Colon (tissue), 2 donors: Measurements from ENCODE around the gene FSTL5.
A peak's percentile ranks its signal among the peaks of the same experiment; 100 is the strongest.

Experiments
- FAIRE-seq: peaks from 2 replicates; lab custom pipeline; 2012; peaks lifted over from hg19 to GRCh38; lab: Jason Lieb, UNC
- donor health status: control.
- donor health status: control.

The FSTL5 gene

DNA sequence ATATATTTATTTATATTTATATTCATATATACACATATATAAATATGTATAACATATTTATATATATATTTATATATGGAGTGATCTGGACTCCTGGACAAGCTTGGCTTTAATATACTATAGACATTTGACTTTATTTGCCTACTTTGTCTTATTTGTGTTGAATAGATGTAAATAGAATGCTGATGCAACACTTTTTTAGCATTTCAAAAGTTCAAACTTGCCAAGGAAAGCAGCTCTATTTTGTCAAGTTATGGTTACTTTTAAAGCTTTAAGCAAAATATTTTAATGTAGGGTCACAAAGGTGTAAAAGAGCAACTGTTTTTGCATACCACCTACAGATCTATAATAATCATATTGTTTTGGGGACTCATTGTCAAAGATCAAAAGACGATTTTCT is 61.1 kb downstream of the FSTL5 start:
- no peak for FAIRE-seq

DNA sequence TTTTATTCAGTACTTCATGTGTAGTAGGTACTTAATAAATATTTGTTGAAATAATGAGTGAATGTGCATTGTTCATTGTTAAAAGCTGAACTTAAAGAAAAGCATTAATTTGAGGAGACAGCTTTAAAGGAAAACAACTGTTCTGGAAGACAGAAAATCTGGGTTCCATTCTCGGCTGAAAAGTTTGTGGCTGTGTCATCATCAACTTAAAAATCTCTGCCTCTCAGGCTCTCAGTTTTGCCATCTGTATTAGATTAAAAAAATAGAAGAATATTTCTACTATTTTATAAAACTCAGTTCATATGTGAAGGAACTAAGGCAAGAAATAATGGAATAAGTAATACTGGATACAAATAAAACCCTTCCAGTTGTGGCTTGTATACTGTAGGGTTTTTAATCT is 62.5 kb downstream of the FSTL5 start:
- FAIRE-seq: no peak

DNA sequence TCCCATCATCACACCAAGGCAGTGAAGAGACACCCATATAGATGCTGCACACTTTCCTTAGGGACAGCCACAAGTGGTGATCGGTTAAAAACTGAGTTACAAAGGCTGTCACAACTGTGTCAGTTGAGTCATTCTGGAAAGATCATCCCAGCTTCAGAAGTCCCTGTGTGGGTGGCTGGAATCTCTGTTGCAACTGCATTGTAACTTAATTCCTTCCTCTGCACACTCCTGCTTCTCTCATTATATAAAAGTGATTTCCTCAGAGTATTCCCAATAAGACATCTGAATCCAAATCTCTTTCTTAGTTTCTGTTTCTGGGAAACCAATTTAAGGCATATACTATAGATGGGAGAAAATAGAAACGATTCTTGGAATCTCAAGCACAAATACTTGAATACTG is 88.1 kb downstream of the FSTL5 start:
- no peak for FAIRE-seq

DNA sequence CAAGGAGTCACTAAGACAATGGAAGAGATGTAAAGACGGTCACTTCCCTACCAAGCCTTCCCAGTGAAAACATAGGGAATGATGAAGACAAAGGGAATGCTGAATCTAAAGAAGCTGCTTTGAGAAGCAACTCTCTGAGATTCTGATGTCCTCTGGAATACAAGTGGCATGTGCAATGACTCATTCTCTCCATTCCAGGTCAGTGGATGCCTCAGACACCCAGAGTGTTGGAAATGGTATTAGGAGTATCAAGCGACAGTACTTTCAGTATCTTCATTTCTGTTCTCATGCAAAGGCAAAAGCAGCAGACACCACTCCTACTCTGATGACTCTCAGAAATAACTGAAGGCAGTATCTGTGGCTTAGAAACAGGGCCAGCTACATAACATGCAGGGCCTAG is 102.6 kb downstream of the FSTL5 start:
- FAIRE-seq: no peak

DNA sequence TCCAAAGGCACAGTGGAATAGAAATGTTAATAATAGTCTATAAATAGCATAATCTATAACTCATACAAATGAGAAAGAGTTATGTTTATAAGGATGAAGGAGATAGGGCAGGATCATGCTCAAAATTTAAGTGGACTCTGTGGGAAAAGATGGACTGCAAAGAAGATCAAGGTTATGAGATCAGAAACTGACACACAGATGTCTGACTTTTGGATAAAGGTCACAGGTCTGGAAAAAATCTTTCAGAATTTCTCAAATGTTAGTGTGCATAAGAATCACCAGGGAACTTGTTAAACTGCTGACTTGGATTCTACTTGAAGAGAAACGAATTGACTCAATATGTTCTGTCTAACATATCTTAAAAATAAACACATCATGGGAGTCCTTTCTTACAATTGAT is 104.1 kb downstream of the FSTL5 start:
- no peak for FAIRE-seq

DNA sequence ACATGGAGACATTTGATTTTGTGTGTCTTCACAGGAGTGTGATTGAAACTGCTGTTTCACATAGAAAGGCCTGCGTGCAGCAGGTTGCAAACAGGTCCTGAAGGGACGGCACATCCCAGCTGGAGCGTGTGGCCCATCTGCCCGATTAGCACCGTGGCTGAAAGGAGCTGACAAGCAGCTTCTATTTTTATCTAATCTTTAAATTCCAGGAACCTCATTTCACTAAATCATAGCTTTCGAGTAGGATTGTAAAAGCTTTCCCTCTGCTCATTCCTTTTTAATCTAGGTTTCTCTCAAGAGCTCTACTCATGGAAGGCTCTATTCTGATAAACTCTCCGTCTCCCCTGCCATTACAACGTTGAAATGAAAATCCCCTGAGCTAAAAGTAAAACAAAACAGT is 106.8 kb downstream of the FSTL5 start:
- no peak for FAIRE-seq

DNA sequence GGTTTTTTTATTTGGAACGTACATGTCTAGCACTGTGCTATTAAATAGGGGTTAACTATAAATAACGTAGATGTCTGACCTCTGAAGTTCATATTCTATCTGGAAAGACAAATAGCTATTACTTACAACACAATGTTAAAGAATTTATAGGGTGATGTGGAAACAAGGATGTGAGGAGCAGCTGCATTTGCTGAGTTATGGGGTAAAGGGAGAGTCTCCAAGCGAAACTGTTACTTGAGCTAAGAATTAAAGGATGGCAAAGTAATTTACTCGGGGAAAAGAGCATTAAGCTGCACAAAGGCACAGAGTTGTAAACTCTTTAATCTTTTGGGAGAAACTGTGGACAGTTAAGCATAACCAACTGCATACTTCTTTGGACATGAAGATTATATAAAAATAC is 117.7 kb downstream of the FSTL5 start:
- FAIRE-seq: no peak

DNA sequence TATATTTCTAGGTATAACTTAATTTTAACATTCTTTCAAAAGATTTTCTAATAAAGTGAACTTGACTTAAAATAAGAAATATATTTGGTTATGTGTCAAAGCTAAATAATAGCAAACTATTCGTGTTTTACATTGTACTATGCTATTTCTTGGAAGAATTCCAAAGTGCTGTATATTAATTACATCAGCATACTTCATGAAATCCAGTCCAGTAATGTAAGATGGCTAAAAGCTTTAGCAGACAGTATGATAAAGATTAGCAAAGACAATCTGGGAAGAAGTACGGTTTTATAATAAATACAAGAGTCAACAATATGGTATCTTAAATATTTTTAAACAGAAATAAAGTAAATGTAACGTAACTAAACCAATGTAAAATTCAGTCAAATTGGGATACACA is 125.7 kb downstream of the FSTL5 start:
- no peak for FAIRE-seq

DNA sequence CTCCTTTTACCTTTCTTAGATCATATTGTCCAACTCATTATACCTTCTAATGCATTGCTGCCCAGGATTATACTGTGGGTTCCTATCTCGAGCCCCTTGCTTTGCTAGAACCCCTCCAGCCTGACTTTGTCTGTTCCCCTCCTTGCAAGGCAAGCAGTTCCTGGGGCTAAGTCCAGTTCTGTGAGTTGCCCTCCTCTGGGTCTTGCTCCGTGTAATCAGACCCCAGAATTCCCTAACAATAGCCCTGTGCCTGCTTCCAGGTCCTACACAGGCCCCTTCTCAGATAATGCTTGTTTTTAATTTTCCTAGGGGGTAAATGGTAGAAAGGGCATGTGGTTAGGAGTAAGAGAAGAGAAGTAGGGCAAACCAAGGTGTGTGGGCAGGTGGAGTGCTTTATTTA is 145.9 kb downstream of the FSTL5 start:
- FAIRE-seq: no peak

DNA sequence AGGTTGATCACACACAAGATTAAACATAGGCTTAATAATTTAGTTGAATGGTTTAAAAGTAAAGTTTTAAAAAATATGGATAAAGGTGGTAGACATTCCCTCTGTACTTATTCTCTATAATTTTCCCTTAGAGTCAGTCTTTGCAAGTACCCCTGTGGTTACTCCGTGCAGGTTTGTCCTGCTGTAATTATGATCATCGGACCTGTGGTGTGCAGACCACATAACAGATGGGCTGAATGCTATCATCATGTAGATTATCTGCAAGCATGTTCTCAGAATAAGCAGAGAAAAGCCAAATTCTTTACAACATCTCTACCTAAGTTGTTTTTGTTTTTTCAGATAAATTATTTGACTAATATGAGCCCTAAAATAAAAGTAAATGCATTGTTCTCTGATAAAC is 146.8 kb downstream of the FSTL5 start:
- no peak for FAIRE-seq

DNA sequence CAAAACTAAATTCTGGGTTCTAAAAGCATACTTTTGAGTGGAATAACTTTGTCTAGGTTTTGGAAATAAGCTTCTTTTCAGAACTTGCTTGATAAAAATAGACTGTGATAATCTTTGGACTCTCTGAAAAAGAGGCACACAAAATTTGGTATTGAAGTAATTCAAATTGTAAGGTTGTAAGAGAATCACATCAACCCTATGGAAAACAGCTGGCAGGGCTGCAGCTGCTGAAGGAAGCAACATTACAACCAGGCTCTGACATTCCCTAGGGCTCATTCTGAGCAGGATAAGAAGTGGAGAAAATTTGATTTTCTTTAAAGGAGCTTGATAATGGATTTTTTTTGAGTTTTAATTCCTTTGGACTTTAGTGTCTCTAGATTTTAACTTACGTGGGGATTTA is 147.6 kb downstream of the FSTL5 start:
- FAIRE-seq: no peak

DNA sequence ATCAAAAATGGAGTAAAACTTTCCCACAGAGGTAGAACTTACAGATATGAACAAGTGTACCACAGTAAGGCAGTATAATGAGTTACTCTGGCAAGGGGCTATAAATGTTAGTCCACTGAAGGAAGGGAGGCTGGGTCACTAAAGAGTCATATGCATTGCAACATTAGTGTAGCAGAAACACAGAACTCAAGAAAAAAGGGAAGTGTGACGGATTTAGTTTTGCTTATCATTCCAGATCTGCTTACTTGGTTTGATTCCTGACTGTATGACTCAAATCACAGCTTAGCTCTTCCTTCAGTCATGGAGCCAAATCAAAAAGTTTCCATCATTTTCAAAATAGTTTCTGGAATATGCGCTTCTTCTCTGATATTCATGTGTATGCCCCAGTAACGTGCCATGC is 148.7 kb downstream of the FSTL5 start:
- no peak for FAIRE-seq

DNA sequence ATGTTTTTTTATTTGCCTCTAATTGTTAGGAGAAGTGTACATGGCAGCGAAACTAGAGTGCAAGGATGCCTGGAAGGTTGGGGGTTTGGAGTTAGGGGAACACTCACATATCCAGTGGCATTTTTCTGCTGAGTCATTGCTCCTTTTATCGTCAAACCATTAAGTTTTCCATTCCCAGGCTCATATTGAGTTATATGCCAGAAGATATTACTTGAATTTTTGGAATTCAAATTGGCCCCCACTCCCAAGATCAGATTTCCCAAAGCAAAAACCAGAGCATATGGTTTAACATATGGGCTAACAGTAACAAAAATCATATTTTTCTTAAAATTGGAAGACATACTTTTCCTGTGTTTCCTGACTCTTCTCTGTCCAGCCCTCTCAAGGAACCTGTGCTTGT is 152.7 kb downstream of the FSTL5 start:
- no peak for FAIRE-seq

DNA sequence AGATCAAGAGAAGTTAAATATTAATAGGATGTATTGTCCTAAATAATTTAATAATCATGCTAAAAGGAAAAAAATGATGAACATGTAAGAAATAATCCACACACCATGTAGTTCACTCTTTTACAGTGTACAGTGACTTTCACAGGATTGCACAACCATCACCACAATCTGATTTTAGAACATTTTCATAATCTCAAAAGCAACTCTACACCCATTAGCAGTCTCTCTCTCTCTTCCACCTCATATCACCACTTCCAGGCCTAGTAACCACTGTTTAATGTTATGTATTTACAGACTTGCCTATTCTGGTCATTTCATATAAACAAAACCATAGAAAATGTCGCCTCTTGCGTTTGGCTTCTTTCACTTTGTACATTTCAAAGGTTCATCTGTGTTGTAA is 153.4 kb downstream of the FSTL5 start:
- FAIRE-seq: no peak

DNA sequence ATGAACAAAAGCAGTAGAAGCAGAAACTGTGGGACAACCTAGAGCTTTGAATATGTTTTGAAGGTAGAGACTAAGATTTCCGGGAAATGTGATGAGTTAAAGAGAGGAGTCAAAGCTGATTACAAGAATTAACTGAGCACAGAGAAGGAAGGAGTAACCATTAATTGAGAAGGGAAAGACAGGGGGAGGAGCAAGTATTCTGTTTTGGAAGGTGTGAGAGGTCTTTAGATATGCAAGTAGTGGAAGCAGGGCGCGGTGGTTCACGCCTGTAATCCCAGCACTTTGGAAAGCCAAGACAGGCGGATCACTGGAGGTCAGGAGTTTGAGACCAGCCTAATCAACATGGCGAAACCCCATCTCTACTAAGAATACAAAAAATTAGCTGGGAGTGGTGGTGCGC is 171.5 kb downstream of the FSTL5 start:
- no peak for FAIRE-seq

DNA sequence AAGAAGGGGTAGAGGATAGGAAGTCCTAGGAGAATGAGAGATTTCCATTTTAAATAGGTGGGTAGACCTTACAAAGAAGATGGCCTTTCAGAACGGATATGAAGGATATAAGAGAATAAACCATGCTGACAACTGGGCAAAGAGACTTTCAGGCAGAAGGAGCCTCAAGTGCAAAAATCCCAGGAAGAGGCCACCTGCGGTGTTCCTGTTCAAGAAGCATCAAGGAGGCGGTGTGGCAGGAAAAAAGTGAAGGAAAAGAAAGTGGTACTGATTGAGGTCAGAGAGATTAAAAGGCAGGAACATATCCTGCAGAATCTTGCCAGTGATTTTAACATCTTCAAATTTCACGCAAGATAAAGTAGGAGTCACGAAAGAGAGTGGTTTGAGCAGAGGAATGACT is 172.0 kb downstream of the FSTL5 start:
- FAIRE-seq: no peak

DNA sequence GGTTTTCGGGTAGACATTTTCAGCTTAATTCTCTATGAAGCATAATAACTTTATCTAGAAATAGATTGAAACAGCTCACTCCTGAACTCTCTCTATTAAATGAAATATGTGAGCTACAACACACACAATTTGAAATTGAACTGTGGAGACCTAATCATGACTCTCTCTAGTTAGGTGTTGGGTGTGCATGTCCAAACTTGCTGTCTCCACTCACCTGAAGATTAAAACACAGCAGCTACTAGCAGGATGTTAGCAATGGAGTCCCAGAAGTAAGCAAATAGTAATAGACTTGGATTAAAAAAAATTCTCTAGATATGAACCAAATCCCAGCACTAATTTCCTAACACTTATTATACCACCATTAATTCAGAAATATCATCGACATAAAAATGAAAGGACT is 173.1 kb downstream of the FSTL5 start:
- FAIRE-seq: no peak

DNA sequence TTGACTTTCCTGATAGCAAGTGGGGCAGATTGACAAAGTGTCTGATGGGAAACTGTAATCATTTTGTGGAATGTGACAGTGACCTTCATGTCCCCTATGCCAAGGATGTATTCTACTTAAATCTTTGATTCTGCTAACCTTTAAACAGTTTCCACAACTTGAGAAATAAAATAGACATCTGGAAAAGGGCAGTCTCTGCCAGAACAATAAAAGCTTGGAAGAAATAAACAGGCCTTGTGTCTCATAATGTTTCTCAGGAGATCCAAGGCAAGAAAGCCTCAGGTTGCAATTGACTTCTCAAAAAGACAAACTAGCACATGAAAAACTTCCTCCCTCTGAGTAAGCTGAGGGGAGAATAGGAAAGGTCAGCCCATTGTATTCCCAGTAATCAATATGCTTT is 174.9 kb downstream of the FSTL5 start:
- FAIRE-seq: no peak

DNA sequence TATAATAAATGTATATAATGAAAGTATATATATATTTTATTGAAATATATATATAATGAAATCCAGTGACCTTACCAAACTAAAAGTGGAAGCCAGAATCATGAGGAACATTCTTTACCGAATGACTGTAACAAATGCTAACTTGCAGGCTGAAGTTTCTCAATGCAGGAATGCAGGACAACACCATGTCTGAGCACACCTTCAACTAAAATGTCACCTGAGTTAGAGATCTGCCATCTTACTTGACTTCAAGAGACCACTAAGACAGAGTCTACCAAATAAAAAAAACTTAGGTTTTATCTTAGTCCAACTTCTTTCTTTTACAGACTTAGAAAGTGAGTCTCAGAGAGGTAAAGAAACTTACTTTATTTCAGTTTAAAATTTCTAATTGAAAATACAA is 176.2 kb downstream of the FSTL5 start:
- no peak for FAIRE-seq

DNA sequence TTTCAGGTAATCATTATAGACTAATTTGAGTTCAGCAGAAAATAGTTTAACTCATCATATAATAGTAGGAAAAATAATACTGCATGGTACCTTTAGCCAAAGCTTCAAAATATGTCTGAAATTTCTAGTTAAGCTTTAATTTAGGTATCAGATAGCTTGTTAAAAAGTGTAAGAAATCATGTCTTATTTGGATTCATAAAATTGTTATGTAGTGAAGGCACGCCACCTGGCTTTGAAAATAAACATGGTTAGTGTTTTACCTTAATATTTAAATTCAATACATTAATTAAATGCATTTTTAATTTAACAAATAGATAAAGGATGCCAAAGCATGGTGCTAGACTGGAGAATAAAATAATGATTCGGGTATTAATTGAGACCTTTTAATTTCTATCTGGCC is 211.4 kb downstream of the FSTL5 start:
- no peak for FAIRE-seq

DNA sequence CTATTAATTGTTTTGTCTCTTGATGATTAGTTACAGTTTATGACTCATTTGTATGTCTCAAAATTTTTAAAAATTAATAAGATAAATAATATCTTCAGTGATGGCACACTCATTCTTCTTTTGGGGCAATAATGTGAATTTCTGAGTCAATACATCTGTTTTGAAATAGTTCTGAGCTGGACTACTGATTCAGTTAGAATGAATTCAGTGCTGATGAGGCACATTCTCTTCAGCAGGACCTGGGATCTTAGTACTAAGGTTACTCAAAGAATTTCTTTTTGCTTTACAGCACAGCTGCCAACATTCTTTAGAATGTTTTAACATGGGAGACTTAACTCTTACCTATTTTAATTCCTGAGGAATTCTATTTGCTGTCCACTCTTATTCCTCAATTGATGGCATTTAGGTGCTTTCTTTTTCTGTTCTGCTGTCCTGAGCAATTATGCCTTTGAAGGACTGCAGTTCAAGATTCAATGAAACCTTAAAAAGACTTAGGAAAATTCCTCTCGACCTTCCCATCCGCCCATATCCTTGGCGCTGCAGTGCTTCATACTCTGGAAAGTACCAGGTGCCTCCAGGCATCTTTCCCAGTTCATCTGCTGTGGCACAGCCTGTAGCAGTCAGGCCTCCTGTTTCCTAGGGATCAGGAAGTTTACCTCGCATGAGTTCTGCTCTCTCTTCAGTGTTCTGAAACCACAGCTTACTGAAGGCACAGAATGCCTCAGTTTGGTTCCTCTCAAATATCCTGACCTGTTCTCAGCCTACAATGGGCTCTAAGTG is 213.7 kb downstream of the FSTL5 start:
- peak; percentile 49 for FAIRE-seq

DNA sequence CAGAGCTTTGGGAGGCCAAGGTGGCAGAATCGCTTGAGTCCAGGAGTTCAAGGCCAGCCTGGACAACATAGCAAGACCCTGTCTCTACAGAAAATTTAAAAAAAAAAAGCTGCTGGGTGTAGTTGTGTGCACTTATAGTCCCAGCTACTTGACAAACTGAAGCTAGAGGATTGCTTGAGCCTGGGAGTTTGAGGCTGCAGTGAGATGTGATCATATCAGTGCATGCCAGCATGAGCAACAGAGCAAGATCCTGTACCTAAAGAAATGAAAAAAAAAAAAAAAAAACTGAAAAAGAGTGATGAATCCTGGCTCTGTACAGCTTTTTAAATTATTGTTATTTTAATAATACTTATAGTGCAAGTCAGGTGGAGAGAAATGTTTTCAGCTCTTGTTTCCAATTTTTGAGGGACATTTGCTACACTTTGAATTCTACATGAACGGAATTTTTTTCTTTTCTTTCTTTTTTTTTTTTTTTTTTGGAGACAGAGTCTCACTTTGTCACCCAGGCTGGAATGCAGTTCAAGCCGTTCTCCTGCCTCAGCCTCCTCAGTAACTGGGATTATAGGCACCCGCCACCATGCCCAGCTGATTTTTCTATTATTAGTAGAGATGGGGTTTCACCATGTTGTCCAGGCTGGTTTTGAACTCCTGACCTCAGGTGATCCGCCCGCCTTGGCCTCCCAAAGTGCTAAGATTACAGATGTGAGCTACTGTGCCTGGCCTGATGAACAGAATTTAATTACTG is 215.6 kb downstream of the FSTL5 start:
- FAIRE-seq: no peak

DNA sequence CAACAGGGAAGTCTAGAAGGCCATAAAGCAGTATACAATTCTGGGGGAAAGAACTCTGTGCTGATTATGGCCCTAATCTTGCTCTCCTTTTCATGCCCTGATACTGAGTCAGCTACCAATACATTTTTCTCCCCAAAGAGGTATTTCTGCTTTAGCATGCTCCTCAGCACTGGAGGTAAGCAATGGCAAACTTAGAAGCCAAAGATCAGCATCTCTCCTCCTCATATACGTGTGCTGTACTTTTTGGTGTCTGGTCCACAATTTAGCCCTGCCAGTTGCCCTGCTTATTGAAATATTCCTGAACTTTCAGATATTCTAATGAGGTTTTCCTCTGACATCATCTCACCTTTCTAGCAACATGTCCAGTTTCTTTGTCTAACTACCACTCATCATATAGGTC is 226.2 kb downstream of the FSTL5 start:
- FAIRE-seq: no peak
